Superior temporal gyrus (tissue), 1 donor: ENCODE results near the gene ADPRHL1.

Experiments
- DNase-seq: peaks from one replicate; pipeline ENCODE4 v3.0.0-alpha.2; 2016; ENCODE audit errors: extremely low spot score

Gene ADPRHL1

DNA sequence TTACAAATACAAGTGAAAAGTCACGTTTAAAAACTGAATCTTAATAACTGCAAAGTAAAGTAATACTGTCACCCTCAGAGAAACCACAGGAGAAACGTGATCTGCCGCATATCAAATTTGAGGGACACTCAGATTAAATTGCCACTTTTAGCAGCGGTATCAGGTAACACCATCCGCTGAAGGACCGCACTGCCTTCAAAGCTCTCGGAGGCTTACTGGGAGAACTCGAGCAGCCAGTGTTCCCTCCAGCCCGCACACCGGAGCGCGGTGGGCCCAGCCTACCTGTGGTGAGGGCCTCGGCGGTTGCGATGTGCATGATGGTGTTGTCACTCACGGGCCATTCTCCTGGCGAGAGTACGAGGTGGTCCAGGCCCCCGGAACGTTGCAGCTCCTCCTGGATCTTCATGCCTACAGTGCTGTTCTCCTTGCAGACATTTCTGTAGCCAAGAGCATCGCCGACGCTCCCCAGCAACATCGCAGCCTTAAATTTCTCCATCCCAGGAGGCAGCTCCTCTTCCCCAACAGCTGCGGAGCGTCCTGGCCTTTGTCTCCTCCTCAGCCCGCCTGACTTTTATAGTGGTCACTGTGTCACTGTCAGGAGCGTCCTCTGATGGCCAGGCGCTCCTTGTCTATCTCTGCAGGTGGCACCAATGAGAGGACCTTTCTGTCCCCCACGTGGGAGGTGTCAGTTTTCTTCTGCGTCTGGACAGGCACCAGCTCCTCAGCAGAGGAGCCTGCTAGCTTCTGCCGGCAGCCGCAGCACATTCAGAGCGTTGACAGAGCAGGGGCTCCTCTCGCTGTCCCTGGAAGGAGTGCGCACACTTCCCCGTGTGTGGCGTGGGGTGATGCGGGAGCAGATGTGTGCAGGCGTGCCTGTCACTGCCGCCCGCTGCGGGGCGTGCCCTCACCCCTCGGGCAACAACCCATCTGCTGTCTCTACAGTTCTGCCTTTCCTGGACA is at the start of gene ADPRHL1:
ADPRHL1 (minus strand) TSS at position 547 of the 960 bp plus-strand sequence; CDS start at position 496, 51 bp downstream.
- DNase-seq: no peak

DNA sequence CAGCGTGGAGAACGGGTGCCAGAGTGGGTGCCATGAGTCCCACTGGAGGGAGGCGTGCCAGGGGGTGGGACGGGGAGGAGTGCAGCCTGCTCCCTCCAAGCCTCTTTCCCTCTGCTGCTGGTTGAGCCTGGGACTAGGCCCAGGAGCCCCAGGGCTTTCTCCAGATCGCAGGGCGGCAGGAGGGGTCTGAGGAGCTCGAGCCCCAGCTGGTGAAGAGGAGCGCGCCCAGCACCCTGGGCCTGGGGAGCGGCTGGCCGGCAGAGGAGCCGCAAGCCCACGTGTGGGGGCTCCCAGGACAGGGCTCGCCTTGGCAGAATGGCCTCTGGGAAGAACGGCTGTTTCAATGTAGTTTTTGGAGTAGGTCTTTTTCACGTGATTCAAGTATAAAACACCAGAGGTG is 49.4 kb upstream of the ADPRHL1 start:
- DNase-seq: no peak

DNA sequence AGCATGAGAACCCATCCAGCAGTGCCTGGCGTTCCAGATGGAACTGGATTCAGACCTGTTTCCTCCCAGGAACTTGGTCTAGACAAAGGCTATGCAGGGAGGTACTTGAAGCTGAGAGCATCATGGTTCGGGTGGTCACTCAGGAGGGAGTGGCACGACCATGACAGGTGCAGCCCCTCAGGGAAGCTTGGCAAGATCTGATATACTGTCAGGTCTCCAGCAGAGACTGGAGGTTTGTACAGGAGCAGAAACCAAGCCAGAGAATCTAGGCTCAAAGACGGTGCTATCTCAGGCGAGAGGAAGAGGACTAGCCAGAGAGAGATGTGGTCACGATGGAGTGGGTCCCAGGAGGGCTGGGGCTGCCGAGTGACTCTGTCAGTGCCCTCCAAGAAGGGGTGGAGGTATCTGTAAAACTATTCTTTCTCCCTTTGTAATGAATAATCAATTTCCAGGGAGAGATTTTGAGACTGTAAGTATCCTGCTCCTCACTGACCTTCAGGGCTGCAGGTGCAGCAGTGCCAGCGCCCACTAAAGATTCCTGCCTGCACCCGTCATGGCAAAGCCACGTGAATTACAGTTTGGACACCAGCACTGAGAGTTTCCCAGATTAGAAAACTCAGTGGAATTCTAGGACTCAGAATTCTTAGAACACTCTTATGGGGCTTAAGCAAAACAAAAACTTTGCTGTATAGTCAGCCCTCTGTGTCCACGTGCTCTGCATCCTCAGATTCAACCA is 47.4 kb upstream of the ADPRHL1 start:
- DNase-seq: no peak

DNA sequence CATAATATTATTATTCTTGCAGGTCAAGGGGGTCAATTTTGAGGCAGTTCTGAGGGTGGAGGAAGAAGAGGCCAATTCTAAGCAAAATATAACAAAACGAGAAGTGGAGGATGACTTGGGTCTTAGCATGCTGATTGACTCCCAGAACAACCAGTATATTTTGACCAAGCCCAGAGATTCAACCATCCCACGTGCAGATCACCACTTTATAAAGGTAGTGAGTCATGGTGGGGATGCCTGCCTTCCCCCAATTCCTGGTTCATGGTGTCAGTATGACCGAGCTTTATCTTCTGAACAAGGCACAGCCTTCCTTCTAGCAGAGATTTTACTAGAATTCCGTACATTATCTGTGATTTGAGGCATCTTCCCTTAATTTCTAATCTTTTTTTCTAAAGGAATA is 46.6 kb upstream of the ADPRHL1 start:
- DNase-seq: no peak

DNA sequence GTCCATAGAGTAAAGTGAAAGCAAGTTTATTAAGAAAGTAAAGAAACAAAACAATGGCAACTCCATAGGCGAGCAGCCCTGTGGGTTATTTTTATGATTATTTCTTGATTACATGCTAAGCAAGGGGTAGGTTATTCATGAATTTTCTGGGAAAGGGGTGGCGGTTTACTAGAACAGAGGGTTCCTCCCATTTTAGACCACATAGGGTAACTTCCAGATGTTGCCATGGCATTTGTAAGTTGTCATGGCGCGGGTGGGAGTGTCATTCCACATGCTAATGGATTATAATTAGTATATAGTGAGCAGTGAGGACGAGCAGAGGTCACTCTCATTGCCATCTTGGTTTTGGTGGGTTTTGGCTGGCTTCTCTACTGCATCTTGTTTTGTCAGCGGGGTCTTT is 45.6 kb upstream of the ADPRHL1 start:
- DNase-seq: no peak

DNA sequence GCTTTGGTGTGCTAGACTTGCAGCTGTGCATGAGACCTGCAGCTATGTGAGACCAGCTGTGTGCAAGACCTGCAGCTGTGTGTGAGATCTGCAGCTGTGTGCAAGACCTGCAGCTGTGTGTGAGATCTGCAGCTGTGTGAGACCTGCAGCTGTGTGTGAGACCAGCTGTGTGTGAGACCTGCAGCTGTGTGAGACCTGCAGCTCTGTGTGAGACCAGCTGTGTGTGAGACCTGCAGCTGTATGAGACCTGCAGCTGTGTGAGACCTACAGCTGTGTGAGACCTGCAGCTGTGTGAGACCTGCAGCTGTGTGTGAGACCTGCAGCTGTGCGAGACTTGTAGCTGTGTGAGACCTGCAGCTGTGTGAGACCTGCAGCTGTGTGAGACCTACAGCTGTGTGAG is 43.9 kb upstream of the ADPRHL1 start:
- DNase-seq: no peak

DNA sequence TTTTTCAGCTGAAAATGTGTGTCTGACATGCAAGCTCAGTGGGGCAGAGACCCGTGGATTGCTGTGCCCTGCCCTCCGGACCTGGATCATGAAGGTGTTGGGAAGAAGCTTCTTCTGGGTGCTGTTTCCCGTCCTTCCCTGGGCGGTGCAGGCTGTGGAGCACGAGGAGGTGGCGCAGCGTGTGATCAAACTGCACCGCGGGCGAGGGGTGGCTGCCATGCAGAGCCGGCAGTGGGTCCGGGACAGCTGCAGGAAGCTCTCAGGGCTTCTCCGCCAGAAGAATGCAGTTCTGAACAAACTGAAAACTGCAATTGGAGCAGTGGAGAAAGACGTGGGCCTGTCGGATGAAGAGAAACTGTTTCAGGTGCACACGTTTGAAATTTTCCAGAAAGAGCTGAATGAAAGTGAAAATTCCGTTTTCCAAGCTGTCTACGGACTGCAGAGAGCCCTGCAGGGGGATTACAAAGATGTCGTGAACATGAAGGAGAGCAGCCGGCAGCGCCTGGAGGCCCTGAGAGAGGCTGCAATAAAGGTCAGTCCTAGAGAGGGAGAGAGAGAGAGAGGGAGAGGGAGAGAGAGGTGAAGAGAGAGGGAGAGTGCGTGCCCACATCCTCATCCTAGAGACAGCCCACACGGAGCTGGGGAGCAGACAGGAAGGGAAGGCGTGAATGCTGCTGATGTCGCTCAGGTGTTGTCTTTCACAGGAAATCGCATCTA is 42.4 kb upstream of the ADPRHL1 start:
- no peak for DNase-seq

DNA sequence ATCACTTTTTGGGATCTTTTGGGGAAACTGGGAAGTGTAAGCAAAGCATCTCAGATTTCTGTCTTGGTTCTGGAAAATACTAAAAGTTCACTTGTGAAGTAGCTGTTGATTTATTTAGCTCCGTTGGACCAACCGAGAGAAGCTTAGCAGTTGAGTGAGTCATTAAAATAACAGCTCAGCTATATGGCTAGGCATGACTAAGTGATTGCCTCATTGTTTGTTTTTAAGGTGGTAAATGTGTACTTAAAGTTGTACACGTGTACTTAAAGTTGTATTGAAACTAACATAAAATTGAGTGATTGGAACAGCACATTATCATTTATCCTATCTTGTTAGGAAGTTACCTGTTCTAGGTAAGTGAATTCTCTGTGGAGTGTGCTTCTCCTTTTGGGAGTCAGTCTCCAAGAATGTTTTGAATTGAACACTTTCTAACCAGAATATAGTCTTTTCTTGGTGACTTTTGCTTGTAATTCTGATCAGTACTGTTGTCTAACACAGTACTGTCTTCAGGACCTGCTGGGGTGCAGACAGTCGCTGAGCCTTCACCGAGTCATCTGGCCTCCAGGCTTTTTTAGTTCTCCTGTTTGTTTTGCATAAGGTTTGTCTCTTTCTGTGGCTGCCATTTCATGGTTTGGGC is 40.1 kb upstream of the ADPRHL1 start:
- DNase-seq: no peak

DNA sequence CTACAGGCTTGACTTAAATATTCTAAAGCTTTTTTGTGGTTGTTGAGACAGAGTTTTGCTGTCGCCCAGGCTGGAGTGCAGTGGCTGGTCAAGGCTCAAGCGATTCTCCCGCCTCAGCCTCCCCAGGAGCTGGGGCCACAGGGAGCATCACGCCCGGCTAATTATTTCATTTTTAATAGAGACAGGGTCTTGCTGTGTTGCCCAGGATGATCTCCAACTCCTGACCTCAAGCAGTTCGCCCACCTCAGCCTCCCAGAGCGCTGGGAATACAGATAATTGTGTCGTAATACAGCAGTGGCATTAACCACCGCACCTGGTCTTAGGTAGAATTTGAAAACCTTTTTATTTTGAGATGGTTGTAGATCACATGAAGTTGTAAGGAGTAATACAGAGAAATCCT is 38.7 kb upstream of the ADPRHL1 start:
- DNase-seq: no peak

DNA sequence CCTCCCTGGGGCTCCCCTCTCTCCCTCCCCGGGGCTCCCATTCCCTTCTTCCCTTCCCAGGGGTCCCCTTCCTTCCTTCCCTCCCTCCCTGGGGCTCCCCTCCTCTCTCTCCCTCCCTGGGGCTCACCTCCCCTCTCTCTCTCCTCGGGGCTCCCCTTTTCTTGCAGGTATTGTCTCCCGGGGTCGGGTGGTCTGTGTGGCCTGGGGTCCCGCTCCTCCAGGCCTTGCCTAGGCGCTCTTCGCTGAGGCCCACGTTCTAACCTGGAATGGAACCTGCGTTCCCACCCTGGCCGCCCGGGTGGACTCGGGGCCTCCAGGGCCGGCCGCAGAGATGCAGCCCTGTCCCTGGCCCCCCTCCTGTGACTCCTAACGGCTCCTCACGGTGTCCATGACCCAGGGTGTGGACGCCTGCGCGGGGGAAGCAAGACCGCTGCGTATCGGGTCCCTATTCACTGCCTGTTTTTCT is 38.2 kb upstream of the ADPRHL1 start:
- DNase-seq: no peak

DNA sequence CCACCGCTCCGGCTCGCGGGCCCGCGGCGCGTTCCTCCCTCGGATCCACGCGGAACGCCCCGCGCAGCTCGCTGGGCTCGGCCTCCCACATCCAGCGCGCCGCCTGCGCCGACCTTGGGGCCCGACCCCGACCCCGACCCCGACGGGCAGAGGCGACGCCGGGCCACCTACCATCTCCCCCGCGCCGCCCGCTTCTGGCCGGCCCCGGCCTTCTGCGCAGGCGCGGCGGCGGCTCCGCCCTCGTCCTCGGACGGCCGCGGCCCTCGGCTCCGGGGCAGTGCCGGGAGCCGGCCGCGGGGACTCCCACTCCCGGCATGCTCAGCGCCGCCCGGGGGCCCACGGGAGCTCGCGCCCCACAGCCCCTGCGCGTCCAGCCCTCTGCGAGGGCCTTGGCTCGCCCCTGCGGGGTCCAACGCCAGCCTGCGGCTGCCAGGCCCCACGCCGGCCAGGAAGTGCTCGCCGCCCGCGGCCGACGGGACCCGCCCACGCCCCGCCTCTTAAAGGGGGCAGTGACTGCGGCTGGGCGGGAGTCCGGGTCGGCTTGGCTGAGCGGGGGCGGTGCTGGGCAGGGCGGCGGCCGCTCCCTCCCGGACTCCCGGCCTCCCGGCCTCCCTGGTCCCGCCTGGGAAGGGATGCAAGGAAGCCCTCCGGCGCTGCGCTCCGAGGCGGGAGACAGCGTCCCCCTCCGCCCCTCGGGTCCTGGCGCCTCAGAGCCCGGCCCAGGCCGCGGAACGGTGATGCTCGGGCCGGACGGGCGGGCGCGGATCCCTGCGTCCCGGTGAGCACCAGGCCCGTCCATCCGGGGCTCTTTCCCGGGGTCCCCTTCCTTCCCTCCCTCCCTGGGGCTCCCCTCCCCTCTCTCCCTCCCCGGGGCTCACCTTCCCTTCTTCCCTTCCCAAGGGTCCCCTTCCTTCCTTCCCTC is 37.5 kb upstream of the ADPRHL1 start, which contains the start of gene DCUN1D2:
DCUN1D2 (minus strand) TSS at position 216 of the 922 bp plus-strand sequence; CDS start at position 174, 42 bp downstream.
- DNase-seq: peak; percentile 91

DNA sequence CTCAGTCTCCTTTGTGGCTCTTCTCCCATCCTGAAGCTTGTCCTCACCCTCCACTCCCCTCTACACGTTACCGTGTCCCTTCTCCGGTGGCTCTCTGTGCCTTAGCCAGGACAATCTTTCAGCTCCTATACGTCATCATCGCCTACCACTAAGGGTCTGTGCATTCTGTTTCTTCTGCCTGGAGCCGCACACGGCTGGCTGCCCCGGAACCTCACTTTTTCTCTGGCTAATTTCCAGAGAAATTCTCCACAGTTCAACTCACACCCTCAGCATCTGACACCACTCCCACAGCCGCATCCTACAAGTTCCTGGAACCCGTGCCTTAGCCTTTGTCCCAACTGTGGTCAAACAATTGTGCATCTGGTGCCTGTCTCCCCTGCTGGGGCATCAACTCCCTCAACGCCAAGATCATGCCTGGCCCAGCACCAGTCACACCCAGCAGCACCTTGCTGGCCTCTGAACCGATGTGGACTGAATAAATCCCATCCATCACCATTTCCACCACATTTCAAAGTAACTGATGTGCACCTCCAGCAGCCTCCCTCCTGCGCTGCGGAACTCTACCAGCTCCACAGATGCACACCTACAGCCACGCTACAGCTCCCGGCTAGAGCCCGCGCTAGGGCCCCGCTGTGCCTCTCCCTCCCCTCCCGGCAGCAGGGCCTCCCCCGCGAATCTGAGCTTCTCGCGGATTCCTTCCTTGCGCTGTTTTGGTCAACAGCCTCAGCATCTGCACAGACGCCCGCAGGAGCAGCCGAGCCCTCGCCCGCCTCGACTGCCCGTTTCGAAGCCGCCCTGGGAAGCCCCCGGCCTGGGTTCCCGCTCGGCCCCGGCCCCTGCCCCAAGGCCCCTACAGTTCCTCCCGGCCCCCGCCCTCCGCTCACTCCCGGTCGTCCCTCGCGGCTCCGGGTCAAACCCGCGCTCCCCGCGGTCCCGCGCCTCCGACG is 36.5 kb upstream of the ADPRHL1 start:
- peak; percentile 30 for DNase-seq

DNA sequence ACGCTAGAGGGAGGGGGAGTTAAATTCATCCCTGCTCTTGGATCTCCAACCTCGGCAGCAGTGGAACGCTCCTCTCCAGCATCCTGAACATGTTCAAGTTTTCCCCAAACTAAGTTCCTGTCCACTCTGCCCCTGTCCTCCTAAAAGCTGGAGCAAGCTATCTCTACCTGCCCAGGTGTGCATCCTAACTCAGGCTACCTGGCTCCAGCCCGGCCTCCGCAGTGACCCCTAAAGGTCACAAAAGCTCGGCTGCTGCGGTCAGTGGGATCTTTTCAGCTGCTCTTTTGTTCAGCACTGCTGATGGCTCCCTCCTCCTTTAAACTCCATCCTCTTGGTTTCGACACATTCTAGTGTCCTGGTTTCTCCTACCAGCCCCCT is 35.9 kb upstream of the ADPRHL1 start:
- DNase-seq: no peak

DNA sequence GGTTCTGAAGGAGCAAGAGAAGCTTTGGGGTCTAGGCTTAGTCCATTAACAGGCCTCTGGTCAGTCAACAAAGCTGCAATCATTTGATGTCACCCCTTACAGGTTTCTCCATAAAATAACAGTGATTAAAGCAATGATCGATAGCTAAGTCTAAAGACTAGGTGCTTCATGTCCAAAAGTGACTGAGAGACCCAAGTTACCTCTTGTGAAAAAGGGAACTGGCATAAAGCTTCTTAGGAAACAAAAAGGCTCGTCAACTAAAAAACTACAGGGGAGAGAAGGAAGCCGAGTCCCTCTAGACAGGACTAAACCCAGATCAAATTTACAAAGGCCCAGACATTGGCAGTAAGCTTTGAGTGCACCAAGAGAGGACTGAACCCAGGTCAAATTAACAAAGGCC is 35.0 kb upstream of the ADPRHL1 start:
- no peak for DNase-seq

DNA sequence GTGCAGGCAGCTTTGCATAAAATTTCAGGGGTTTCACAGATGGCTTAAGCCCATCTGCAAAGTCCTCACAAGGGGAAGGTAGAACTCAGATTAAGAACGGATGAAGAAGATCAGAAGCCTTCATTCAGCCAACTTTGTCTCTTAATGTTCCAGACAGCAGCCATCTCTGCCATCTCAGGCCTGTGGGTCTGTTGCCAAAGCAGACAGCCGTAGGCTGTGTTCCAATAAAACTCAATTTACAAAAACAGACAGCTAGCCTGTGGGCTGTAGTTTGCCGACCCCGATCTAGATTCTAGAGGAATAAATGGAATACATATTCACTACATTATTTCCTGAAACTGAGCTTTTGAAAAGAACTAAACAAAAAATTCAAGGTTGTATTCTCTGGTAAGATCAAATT is 33.4 kb upstream of the ADPRHL1 start:
- no peak for DNase-seq

DNA sequence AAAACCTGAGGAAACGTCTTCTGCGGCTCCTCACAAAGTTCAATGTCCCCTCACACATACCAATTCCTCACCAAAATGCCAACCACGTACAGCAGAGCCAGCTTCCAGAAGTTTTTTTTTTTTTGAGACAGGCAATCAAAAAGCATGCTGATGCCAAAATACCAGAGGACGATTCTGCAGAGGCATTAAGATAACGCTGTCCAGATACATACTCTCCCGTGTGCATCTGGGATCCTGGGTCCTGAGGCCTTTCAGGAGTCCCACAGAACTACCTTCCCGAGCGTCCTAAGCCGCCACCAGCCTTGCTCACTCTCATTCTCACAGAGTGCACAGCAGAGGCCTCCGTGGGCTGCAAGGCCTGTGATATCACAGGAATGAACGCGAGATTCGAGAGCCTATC is 32.3 kb upstream of the ADPRHL1 start:
- DNase-seq: no peak

DNA sequence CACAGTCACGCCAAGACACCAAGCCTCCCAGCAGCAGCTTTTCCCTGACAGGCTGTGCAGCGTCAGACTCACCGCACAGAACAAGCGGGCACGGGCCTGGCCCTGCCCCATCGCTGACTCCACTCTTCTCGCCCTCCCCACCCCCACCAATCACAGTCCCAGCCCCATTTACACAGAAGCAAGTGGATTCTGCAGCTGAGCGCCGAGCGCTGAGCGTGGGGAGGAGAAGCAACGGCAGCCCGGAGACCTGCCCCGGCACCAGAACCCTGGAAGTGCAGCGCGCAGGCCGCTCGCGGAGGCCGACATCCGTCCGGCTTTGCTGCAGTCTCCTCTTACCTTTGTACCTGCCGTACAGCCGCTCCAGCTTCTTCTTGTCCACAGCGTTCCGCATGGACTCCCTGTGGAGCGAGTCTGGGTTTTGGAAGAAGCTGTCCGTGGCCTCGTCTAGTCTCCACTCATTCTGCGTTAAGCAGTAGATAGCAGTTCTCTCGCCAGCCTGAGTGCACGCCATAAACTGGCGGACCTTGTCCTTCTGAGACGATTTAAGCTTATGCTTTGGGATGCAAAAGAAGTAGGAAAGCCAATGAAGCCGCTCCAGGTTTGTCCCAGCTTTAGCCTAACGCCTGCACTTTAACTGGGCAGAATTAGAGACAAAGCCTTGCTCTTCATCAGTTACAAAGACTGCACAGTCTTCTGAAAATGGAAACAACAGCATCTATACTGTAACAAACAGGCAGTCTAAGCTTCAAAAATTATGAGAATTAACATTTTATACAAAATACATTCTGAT is 30.4 kb upstream of the ADPRHL1 start:
- peak; percentile 42 for DNase-seq

DNA sequence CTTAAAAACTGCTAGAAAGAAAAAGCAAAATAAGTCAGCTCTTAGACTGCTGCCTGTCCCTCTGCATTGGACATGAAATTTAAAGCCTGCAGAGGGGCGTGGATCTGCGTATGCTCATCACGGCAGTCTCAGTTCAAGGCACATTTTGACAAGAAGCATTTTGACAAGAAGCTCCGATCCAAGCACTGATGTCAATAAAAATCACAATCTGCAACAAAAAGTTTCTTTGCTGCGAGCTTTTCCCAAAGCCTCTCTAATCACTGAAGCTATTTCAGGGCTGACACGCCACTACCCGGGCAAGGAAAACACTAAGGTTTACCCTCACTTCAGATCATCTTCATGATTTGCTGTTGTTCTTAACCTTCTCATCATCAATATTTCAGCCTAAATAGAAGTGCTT is 29.8 kb upstream of the ADPRHL1 start:
- no peak for DNase-seq
